HL-60/S4 treated with retinoic acid at 250 ng/mL for 4 days and 3 days (cell line): ENCODE measurements around the gene TBC1D9.
"Not testable (repeated sequence)": the region's sequence is repeated elsewhere in the genome, so short reads cannot be mapped to it uniquely, and the experiment has no call there.

Source experiments
- in situ Hi-C: fragments of 300-500 bp; cut with MboI; formaldehyde crosslinking; loops from 2 replicates; pipeline ENCODE4 v1.7.0; 2022; ENCODE audit warnings: low sequenced_read_pairs

The TBC1D9 gene

GRCh38 chr4:140754918-140755773 lies 1.0 kb downstream of the TBC1D9 start:
- in situ Hi-C loops = no loop called here

GRCh38 chr4:140753329-140753728 lies 2.9 kb downstream of the TBC1D9 start:
- in situ Hi-C loops = no loop called here

GRCh38 chr4:140752291-140753068 lies 3.7 kb downstream of the TBC1D9 start:
- in situ Hi-C loops = no loop called here

GRCh38 chr4:140750470-140750869 lies 5.7 kb downstream of the TBC1D9 start:
- in situ Hi-C loops = no loop called here

- in situ Hi-C loops = no loop called here
Measured at GRCh38 chr4:140748171-140748570, 8.0 kb downstream of the TBC1D9 start.

GRCh38 chr4:140746546-140746945 lies 9.6 kb downstream of the TBC1D9 start:
- in situ Hi-C loops = not testable (repeated sequence)

- in situ Hi-C loops = no loop called here
Measured at GRCh38 chr4:140744421-140744820, 11.8 kb downstream of the TBC1D9 start.

GRCh38 chr4:140743194-140743931 lies 12.8 kb downstream of the TBC1D9 start:
- in situ Hi-C loops = no loop called here

- in situ Hi-C loops = no loop called here
Measured at GRCh38 chr4:140742838-140743193, 13.4 kb downstream of the TBC1D9 start.

- in situ Hi-C loops = no loop called here
Measured at GRCh38 chr4:140740906-140741670, 15.1 kb downstream of the TBC1D9 start.

- in situ Hi-C loops = no loop called here
Measured at GRCh38 chr4:140740422-140740821, 15.8 kb downstream of the TBC1D9 start.

GRCh38 chr4:140739971-140740370 lies 16.2 kb downstream of the TBC1D9 start:
- in situ Hi-C loops = no loop called here

GRCh38 chr4:140738139-140738538 lies 18.0 kb downstream of the TBC1D9 start:
- in situ Hi-C loops = no loop called here

- in situ Hi-C loops = no loop called here
Measured at GRCh38 chr4:140736669-140737343, 19.4 kb downstream of the TBC1D9 start.

- in situ Hi-C loops = no loop called here
Measured at GRCh38 chr4:140735779-140736391, 20.3 kb downstream of the TBC1D9 start.

GRCh38 chr4:140735317-140735716 lies 20.9 kb downstream of the TBC1D9 start:
- in situ Hi-C loops = no loop called here

GRCh38 chr4:140732780-140733179 lies 23.4 kb downstream of the TBC1D9 start:
- in situ Hi-C loops = no loop called here

GRCh38 chr4:140729344-140730049 lies 26.7 kb downstream of the TBC1D9 start:
- in situ Hi-C loops = no loop called here
